GM10847 (cell line): ENCODE data around the gene GSTCD.

ENCODE experiments used
- POLR2A ChIP-seq: IDR thresholded peaks from 2 replicates; pipeline ENCODE4 v1.6.1; 2011; ENCODE audit not compliant: insufficient read length; ENCODE audit errors: extremely low read depth

The GSTCD gene, protein sequence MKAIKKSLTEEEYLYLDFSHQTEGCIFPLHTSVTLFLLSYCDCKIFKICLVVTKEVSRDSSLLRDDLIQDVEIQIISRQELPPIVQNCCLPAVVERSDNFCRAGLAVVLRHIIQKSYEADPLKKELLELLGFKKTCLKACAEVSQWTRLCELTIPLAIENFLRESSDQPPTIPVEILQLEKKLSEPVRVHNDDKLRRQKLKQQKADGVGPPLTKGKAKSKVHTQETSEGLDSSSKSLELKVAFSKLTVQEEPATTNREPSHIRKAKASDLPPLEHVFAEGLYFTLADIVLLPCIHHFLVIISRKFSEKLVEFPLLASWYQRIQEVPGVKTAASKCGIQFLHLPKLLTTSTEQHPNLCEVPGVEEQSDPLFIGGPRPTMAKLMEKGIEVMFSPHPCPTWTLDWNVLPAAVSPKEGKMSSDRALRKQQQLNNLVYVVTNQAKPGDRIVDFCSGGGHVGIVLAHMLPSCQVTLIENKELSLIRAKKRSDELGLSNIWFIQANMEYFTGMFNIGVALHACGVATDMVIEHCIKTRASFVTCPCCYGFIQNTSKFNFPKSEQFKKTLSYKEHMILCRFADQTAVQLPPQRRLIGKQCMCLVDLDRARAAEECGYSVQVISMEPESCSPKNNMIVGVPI

GRCh38 chr4:105708181-105709080, at the start of gene GSTCD, which contains the start of gene INTS12:
GSTCD (plus strand) TSS chr4:105708784; CDS start chr4:105717614, 8,830 bp downstream.
INTS12 (minus strand) TSS chr4:105708689; CDS start chr4:105700005, 8,684 bp downstream.
- TF ChIP-seq POLR2A = peak; percentile 89

DNA sequence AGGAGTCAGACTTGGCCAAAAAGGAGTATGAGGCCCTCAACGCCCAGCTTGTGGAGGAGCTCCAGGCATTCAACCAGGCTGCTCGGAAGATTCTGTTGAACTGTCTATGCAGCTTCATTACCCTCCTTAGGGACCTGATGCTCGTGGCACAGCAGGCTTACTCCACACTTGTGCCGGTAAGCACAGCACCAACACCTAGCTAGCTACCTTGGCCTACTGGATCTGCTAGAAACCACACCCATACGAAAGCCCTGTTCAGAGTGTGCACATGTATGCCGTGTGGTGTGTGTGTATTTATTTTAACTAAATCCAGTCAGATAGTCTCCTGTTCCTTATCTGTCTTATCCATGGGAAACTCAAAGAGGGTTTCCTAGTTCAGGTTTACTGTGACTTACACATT, 49.4 kb upstream of the GSTCD start:
- no peak for TF ChIP-seq POLR2A

DNA sequence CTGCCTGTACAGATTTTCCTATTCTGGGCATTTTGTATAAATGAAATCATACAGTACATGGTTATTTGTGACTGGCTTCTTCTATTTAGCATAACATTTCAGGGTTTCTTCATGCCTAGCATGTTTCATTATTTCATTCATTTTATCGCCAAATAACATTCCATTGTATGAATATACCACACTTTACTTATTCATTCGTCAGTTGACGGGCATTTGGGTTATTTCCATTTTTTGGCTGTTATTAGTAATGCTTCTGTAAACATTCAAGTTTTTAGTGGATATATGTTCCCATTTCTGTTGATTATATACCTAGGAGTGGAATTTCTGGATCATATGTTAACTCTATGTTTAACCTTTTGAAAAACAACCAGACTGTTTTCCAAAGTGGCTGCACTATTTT, 47.6 kb upstream of the GSTCD start:
- TF ChIP-seq POLR2A = no peak

GRCh38 chr4:105662935-105663675, 45.5 kb upstream of the GSTCD start:
- no peak for TF ChIP-seq POLR2A

DNA sequence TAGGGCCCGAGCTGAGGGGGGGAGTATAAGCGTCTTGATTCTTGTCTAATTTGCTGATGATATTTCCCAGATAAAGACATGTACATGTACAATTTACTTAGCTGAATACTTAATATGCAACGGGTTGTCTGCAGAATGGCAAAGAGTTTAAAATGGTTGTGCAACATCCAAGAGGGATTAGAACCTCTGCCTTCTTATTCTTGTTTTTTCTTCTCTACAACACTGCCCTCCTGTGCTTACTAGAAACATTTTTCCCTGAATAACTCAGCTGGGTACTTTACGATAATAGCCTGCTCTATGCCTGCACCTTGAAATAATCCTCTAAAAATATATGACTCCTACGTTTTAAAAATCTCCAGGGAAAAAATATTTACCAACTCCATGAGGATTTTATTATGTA, 41.9 kb upstream of the GSTCD start:
- TF ChIP-seq POLR2A = no peak

DNA sequence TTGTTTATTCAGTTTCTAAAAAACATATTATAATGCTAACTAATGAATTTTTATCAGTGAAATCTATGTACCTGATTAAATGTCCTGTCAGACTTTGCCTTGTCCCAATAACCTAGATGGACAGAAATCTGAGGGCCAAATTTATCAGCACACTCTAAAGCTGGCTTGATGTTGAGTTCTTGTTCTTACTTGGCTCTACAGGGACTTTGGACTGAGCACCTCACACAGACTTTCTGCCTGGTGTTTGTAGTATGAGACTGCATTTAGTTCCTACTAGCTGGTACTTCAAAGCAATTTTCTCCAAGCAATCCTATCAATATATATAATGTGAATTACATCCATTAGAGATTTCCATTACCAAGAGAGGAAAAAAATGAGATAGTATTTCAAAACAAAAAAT, 37.9 kb upstream of the GSTCD start:
- TF ChIP-seq POLR2A = no peak

DNA sequence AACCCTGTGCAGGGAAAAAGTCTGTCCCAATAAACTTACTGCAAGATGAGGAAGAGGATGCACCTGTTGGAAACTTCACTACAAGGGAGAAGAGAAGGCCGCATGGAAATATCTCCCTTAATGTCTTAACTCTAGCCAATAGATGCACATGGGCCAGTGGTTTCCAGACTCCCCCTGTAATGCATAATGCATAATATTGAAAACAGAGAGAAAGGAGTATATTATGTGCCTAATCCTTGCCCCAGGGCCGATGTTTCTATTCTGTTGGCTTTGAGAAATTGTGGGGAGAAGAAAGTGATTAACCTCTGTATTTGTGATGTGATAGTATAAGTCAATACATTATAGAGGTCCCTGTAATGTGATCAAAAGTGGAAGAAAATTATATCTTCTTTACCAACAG, 37.3 kb upstream of the GSTCD start:
- no peak for TF ChIP-seq POLR2A

GRCh38 chr4:105674011-105674410, 34.6 kb upstream of the GSTCD start:
- no peak for TF ChIP-seq POLR2A

- no peak for TF ChIP-seq POLR2A
Measured at GRCh38 chr4:105677709-105678108, 30.9 kb upstream of the GSTCD start.

GRCh38 chr4:105679186-105679585, 29.4 kb upstream of the GSTCD start:
- no peak for TF ChIP-seq POLR2A

DNA sequence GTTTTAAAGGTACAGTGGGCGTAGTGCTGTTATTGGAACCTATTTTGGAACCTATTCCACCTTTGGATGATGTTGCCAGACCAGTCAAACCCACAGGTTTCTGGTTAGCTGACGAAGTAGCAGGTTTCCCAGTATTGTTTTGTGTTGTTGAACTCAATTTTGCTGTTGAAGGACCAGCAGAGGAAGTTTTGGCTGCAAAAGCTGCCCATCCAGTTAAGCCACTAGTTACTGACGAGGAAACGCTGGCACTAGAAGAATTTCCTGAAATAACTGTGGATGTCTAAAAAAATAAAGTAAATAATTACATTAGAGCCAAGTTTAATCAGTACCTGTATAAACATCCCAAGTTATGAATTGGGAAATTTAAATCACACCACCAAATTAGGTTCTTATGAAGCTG, 25.5 kb upstream of the GSTCD start:
- TF ChIP-seq POLR2A = no peak

DNA sequence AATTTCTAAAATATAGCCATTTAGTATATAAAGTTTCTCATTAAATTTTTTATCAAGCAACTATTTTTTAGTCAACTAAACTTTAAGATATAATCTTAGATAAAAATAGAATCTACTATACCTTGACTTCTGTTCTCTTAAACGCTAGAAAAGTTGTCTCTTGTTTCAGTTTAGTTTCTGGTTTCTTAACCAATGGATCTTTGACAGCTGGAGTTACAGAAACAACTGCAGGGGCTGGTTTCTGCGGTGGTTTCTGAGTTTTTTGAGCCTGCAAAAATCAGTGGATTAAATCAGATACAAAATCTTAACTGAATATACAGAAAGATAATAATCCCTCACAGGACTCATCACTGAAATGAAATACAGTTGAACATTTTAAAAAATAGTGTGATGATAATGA, 22.0 kb upstream of the GSTCD start:
- no peak for TF ChIP-seq POLR2A

GRCh38 chr4:105698607-105699006, 10.0 kb upstream of the GSTCD start:
- TF ChIP-seq POLR2A = no peak

- TF ChIP-seq POLR2A = no peak
Measured at GRCh38 chr4:105707782-105708180, 803 bp upstream of the GSTCD start.

- TF ChIP-seq POLR2A = no peak
Measured at GRCh38 chr4:105709081-105709450, 482 bp downstream of the GSTCD start.
